Suppressor macrophage (primary cell): ENCODE measurements around the gene DLX1.
A peak's percentile ranks its signal among the peaks of the same experiment; 100 is the strongest.
"Not testable (repeated sequence)": the region's sequence is repeated elsewhere in the genome, so short reads cannot be mapped to it uniquely, and the experiment has no call there.

Experiments used
- DNase-seq, 4 experiments: peaks; one replicate each; pipeline ENCODE4 v3.0.0-alpha.2; 2020 to 2022

DLX1 gene

DNA sequence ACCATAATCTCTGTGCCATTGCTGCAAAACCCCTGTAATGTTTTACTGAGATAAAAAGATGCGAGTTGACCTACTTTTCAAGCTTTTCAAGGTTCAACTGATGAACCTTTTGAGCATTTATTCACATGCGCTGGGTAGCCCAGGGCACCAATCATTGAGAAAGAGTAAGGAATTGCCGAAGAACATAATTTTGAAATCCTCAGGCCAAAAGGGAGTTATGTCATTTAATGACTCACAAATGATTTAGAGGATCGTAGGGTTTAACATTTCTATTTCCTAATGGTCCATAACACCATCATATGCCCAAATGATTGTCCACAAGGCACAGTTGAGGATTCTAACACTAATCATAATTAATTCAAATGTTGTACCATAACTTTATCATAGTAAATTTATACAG lies 20.2 kb upstream of the DLX1 start:
- peak in 2 of 4 experiments; percentile 38 to 43 for DNase-seq

DNA sequence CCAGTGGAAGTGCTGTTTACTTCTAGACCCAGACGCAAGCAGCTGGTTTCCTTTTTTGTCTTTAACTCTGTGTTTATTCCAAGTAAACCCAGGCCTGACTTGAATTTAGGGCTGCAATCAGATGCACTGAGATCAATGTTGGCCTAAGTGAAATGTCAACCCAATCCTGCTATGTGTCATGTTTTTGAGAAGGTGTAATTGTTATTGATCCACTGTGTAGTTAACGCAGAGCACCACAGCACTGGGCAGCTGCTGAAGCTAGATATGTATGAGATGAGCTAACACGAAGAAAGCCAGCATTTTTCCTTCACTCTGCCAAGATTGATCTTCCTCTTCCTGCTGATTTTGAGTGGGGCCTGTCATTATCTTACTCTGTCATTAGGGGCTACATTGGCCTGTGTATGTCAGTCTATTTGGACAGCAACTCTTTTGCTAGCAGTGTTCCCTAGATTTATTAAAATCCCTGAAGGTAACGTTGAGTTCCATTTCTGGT lies 18.9 kb upstream of the DLX1 start:
- no peak for DNase-seq

DNA sequence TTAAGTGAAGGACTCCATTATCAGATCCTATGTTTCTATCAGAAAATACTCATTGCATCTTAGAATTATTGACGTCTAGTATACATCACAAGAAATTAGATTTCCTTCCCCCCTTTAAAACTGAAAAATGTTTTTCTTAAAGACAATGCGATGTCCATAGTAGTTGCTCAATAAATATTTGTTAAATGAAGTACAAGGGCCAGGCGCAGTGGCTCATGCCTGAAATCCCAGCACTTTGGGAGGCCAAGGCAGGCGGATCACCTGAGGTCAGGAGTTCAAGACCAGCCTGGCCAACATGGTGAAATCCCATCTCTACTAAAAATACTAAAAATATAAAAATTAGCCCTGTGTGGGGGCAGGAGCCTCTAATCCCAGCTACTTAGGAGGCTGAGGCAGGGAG lies 17.4 kb upstream of the DLX1 start:
- not testable (repeated sequence) for DNase-seq

DNA sequence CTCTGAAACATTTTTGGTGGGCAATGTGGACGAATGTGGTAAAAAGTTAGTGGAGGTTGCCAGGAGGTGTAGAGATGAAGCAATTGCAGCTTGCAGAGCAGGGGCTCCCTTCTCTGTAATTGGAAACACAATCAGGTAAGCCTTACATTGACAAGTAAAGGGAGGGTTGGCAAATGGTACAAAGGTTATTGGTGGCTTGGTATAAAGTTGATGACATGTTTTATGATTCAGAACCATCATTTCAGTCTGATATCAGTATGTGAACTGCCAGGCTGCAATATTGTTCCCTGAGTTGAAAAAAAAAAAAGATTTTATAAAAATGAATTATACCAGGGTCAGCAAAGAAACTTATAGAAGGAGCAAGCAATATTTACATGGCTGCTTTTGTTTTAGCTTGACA lies 14.4 kb upstream of the DLX1 start:
- no peak for DNase-seq

DNA sequence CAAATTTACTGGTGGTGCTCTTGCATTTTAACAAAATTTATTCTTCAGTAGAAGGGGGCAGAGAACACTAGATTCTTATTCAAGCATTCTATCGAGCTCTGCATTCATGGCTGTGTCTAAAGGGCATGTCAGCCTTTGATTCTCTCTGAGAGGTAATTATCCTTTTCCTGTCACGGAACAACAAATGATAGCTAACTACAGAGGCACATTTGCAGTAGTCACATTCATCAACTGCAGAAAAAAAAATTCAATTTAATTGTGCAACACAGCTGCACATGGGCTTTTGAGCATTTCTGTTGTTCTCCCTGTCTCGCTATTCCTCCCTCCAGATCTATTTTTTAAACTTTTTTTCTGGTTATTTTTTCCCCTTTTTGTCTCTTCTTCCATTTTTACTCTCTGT lies 13.0 kb upstream of the DLX1 start:
- no peak for DNase-seq

DNA sequence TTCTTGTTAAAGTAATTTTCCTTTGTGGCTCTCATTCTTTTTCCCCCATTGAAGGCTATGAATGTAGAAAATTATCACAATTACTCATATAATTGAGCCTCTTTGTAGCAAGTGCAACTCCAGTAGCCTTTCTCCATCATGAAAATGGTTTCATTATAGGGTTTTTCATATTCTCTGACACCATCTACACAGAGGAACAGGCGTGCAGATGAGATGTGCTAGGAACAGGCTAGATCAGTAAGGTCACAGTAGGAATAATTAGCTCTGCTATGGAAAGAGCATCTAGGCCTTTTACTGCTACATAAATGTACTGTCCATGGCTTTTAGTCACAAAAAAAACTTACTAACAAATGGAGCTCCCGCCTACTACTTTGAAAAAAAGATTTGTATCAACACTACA lies 12.6 kb upstream of the DLX1 start:
- no peak for DNase-seq

DNA sequence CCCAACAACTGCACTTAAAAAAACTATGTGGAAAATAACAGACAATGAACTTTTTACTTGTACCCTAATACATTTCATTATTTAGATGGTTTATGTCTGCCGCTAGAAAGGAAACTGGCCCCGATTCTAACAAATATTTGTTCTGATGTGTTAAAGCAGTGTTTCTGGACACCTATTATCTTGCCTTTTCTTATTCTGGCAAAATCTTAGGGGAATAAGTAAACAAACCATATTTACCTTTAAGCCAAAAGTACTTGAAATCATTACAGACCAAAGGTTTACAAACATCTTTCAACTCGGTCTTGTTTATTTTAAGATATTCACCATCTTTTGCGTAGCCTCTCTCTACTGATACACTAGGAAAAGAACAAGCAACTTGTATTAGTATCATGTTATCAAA lies 11.8 kb upstream of the DLX1 start:
- no peak for DNase-seq

DNA sequence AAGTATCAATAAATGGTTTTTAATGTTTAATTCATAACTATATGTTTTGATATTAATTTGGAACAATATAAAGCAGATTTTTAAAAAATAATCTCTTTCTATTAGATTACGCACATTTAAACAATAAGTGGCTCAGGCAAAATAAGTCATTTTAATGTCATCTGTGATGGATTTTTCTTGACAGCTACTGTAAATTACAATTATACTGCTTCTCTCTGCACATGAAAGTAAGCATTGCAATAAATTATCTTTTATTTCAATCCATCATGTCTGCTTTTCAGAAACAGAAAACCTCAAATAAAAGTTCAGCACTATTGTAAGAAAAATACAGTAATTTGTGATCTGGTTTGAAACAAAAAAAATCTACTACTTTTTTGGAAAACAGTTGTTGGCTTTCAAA lies 11.1 kb upstream of the DLX1 start:
- DNase-seq: no peak

DNA sequence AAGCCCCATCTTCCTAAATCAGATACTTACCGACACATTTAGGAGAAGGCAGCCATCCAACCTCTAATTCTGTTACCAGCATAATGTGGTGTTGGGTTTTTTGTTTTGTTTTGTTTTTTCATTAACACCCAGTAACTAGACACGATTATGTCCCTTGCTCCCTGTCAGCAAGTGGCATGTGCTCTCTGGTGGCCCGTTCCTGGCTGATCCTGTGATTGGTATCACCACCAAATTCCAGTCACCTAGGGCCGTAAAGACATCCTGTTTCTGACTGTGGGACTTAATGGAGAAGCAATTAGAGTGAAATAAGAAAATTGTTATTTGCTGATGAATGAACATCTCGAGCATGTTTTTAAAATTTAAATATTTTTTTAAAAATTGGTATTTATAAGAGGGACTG lies 5.9 kb upstream of the DLX1 start:
- no peak for DNase-seq

DNA sequence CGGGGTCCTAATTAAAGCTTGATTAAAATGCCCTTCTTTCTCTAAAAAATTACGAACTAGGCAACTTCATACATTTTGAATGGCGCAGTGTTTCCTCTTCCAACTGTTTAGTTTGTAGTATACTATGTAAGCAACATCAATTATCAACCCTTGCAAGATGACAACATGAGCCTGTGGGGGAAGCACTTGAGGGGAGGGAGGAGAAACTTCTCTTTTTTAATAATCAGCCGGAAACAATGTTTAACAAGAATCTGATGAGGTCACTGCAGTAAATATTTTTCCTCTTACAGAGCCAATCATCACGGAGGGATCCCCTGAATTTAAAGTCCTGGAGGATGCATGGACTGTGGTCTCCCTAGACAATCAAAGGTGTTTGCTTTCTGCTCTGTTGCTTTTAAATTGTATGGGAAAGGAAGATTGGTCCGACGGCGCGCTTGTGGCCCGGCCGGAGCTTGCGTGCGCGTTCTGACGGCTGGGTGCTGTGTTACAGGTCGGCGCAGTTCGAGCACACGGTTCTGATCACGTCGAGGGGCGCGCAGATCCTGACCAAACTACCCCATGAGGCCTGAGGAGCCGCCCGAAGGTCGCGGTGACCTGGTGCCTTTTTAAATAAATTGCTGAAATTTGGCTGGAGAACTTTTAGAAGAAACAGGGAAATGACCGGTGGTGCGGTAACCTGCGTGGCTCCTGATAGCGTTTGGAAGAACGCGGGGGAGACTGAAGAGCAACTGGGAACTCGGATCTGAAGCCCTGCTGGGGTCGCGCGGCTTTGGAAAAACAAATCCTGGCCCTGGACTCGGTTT lies 5.3 kb upstream of the DLX1 start:
- DNase-seq: peak in 3 of 4 experiments; percentile 64 to 80 (median 80)

DNA sequence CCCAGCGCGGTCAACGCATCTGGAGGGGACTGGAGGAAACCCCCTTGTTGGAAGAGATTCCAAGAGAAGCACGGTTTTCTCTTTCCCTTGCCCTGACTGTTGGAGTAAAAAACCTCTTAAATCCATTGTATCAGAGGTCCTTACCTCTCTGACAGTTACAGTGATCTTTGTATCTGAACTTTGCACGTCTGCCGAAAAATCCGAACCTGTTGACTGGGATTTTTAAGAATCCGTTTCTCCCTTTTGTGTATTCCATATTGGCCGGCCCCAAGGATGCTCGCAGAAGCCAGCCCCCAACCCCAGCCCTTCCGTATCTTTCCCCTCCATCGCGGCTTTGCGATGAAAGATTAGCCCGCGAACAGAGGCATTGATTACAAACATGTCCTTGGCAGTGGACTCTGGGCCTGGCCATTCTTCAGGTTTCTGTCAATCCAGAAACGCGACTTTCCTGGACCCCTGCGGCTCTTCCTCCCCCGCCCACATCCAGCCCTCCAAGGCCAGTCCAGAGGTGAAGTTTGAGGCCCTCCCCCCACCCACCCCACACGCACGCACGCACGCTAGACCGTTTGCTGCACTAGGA lies 4.6 kb upstream of the DLX1 start:
- DNase-seq: no peak

DNA sequence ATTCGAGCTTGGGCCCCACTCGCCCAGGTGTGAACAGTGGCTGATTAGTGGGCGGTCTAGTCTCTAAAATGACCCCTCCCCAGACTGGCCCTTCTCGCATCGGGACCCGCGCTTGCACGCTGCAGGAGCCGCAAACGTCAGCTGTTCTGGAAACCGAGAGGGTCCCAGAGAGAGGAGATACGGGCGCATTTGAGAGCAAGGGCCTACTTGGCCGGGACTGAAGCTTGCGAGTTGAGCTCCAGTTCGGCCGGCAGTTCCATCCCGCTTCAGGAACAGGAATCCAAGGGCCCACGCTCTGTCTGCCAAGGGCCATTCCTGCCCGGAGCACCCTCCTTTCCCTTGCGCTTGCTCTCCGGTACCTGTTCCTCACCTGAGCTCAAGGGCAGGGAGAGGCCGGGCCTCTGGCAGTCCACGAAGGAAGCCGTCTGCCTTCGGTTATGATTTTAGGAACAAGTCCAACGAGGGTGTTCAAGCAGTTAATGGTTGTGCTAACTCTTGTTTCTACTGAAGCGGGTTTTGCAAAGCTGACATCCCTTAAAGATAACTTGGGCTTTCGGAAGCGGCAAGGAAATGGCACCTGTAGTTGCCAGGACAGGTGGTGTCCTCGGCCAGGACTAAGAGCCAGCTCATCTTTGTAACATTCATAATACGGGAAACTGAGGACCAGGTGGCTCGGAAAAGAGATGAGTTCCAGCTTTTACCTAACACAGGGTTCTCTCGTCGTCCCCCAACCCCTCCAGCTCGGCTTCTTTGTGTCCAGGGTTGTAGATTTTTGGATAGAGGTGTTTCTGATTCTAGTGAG lies 3.9 kb upstream of the DLX1 start:
- DNase-seq: no peak

DNA sequence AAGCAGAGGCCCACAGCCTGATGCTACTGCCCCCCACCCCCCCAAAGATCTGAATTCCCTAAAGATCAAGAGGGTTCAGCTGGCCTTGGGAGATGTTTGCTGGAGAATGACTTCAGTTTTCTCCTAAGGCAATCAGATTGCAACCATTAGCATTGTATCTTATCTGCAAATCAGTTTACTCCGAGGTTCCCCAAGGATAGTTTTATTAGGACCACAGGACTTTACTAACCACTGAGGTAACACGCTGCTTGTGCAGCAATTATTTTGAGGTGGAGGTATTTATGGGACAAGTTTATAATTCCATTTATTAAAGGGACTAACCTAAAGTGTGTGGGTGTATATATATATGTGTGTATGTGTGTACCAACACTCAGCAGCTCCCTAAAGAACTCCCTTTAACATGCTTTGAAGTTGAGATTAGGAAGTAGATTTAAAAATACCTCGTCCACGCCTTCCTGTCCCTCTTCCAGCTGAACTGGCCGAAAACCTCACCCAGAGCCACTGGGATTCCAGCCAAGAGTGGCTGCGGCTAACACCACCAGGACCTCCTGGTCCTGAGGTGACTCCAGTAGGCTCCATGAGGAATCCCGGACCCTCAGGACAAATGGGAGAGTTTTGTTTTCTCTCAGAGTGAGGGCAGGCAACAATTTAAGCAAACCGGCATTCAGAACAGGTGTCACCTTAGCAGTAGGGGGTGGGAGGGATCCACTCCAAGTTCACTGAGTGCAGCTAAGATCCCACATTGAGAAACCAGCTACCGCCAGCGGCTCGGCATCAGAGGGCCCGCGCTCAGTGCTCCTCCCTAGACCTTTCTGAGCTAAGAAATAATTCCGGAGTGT lies 3.0 kb upstream of the DLX1 start:
- DNase-seq: no peak

DNA sequence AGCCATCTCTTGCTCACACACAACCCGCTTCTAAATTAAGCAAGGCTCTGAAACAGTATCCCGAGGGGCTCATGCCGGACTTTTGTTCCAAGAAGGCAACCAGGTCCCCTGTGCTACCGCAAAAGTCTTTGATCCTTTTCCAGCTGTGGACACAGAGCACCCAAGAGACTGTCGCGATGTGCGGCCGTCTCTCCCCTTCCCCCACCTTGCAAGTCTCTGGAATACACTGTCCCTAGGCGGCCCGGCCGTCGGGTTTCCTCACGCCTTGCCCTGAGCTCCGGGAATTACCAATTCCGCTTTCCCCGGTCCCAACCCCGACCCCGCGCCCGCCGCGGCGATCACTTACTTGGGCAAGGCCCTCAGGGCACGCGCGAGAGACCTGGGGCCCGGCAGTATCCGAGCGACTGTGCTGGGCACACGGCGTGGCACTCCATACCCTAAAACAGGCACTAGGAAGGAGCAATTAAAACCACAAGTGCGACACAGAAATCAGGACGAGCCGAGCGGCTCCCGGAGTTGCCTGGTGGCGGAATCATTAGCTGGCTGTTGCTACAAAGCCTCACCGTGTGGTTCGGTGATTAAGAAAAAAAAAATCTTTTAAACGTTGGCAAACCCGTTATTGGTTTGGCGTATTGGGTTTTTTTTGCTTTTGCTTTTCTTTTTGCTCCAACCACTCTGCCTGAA lies 2.2 kb upstream of the DLX1 start:
- DNase-seq: peak in 2 of 4 experiments; percentile 27 to 51

DNA sequence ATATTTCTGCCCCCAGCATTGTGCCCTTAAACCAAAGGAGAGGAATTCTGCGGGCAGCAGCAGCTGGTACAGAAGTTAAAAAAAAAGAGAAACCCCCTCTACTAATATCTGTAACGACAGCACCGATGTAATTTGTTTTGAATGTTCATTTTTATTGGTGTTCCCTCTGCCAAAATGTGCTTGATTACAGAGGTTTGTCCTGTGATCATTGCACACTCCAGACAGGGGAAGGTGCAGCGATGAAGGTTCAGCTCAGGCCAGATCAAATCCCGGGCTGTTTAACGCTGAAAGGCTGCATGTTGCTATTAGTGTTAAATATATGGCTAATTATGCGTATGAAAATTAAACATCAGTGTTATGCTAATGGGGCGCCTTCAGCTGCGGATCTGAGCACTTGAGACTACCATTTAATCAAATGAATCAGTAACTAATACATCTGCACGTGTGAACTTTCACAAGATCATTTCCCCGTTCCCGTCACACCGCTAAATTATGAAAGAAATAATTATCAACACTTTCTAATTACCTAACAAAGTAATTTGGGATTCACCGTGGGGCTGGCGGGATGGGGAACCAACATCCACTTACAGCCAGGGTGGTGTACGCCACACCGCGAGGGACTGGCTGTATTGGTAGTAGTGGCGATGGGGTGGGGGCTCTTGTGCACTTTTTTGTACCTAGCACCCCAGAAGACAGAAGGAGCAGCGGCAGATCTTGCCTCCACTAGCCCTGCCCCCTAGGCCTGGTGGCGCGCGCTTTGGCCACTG lies 1.5 kb upstream of the DLX1 start:
- DNase-seq: no peak

DNA sequence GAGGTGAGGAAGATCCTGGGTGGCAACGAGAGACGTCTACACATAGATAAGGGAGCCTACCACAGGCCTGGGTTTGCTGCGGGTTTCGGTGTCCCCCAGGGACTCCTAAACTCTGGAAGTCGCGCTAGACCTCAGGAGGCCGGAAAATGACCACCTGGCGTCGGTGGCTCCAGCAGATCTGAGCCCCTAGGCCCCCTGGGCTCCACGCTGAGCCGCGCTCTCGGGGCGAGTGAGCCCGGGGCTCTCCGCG lies 987 bp upstream of the DLX1 start:
- DNase-seq: peak in 1 of 4 experiments; percentile 15

DNA sequence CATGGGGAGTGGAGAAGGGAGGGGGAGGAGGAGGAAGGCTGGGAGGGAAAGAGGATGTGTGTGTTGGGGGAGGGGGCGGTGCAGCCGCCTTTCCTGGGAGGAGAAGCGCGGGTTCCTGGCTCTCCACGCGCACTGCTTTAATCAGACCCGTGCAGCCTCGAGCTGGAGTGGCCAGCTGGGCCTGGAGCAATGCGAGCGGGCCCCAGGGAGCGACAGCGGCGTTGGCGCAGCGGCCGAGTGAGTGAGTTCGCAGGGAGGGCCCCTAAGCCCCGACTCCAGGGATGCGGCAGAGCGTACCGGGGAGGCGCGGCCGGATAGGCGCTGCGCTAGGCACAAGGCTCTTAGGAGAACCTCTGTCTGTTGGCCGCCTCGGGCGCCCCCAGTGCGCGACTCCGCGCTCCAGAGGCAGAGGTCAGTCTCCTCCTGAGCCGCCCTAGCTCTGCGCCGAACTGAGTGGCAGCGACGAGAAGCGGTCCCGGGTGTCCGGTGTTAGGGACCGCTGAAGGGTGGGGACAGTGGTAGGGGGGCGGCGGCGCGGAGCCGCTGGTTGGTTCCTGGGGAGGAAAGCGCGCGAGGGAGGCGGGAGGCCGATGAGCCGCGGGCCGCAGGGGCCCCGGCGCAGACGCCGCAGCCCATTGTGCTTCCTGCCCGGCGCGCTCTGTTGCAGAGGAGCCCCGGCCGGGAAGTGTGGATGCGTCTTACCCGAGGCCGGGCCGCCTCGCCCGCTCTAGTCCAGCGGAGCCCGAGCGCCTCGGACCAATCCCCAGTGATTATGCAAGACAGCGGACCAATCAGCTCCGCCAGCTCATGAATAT lies 455 bp upstream of the DLX1 start:
- DNase-seq: peak; percentile 85 to 92 (median 92)

DNA sequence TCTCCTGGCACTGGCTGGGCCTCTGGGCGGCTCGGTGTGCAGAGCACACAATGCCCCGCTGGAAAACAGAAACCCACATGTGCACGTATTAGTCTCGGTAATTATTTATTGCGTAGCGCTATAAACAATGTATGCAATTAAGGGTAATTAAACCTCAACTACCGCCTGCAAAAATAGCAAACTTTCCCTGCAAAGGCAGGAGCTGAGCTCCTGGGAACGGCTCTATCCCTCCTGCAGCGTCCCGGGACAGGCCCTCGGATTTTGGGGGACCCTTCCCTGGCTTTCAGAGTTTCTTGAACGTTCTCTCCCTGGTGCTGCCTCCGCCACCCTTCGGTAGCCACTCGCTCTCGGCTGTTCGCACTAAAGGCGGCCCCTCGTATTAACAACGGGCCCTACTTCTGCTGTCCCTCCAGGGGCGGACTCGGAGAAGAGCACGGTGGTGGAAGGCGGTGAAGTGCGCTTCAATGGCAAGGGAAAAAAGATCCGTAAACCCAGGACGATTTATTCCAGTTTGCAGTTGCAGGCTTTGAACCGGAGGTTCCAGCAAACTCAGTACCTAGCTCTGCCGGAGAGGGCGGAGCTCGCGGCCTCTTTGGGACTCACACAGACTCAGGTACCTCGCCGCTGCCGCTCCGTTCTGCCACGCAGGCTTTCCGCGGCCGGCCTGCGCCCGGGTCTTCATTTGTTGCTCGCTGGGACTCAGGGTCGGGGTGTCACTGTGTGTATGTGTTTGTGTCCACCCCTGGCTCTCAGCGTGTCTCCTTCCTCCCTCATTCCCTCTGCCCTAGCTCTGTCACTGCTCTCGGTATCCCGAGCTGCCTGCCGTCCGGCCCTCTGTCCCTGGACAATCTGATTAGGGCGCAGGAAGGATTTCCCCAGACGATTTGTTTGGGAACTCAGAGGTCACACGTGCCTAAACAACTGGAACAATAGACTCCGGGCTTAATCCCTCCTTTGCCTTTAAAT lies 1.2 kb downstream of the DLX1 start:
- peak in 2 of 4 experiments; percentile 39 for DNase-seq

DNA sequence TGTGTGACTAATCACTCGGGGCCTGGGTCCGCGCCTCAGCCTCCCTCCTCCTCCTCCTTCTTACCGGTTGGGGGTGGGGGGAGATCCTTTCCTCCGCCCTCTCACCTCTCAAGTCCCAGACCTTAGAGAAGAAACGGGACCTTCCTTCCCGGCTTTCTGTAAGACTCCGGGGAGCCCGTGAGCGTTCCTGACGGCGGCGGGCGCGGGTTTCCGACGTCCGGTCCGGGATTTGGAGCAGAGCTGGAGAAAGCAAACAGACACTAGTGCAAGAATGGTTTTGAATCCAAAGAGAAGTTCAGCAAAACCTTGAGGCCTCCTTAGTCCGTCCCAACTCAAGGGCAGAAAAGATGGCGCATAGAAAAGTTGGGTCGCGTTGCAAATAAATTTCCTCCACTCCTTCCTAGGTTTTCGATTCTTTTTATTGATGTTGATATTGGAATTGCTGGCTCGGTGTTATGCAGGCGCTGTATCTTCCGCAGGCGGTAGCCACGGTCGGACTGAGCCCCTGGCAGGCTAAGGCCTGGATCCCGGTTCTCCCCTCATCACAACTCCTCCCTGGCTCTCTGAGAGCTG lies 2.0 kb downstream of the DLX1 start:
- DNase-seq: peak in 1 of 4 experiments; percentile 38
